GM23338 (cell line): ENCODE data around the gene FAM20C. TPM values are rescaled to one million over a fixed set of nuclear protein-coding genes. Genes with fewer than 3 reads are reported as not detected.

Experiments used
- ATAC-seq: fragments of 200-7000 bp; cut with Tn5 transposase; 3 replicates; pipeline ENCODE4 v1.9.1; 2020
- DNase-seq: peaks from one replicate; pipeline ENCODE4 v3.0.0-alpha.2; 2015; ENCODE audit warnings: low spot score
- H2AFZ ChIP-seq: fragments of 200-600 bp; sonication (generic); 2 replicates; pipeline ENCODE4 v1.8.0; 2016; ENCODE audit warnings: antibody characterized with exemption, mild to moderate bottlenecking, moderate library complexity
- H3F3A ChIP-seq: fragments of 200-600 bp; sonication (generic); replicated peaks from 2 replicates; pipeline ENCODE4 v1.8.0; 2017; ENCODE audit warnings: antibody characterized with exemption, mixed run types, low read depth
- H3K27ac ChIP-seq: fragments of 200-600 bp; sonication (generic); 2 replicates; pipeline ENCODE4 v1.6.1; 2016; ENCODE audit warnings: low read depth
- H3K27me3 ChIP-seq: fragments of 200-600 bp; sonication (generic); 2 replicates; pipeline ENCODE4 v1.8.0; 2016; ENCODE audit warnings: mild to moderate bottlenecking, mixed run types, moderate library complexity; ENCODE audit not compliant: insufficient read depth
- H3K36me3 ChIP-seq: fragments of 200-600 bp; sonication (generic); 2 replicates; pipeline ENCODE4 v1.8.0; 2016; ENCODE audit warnings: mild to moderate bottlenecking; ENCODE audit not compliant: insufficient read depth
- H3K4me1 ChIP-seq: fragments of 200-600 bp; sonication (generic); 2 replicates; pipeline ENCODE4 v1.8.0; 2016; ENCODE audit warnings: mild to moderate bottlenecking, moderate library complexity; ENCODE audit not compliant: insufficient read depth
- H3K4me2 ChIP-seq: fragments of 200-600 bp; sonication (generic); 2 replicates; pipeline ENCODE4 v1.7.1; 2017; ENCODE audit warnings: mixed run types
- H3K4me3 ChIP-seq: fragments of 200-600 bp; sonication (generic); 2 replicates; pipeline ENCODE4 v1.6.1; 2016; ENCODE audit warnings: mixed run types
- H3K79me2 ChIP-seq: fragments of 200-600 bp; sonication (generic); replicated peaks from 2 replicates; pipeline ENCODE4 v1.8.0; 2017; ENCODE audit warnings: mild to moderate bottlenecking; ENCODE audit not compliant: insufficient read depth
- H3K9me2 ChIP-seq: fragments of 200-600 bp; sonication (generic); 2 replicates; pipeline ENCODE4 v1.8.0; 2017; ENCODE audit not compliant: insufficient read depth
- H4K20me1 ChIP-seq: fragments of 200-600 bp; sonication (generic); replicated peaks from 2 replicates; pipeline ENCODE4 v1.8.0; 2017; ENCODE audit warnings: mild to moderate bottlenecking; ENCODE audit not compliant: insufficient read depth
- H3K27ac Mint-ChIP-seq: 2 replicates; pipeline ENCODE4 v1.8.0; 2020; ENCODE audit warnings: inconsistent platforms, mild to moderate bottlenecking, moderate library complexity, mixed read lengths
- H3K27me3 Mint-ChIP-seq: 3 replicates; pipeline ENCODE4 v1.8.0; 2022; ENCODE audit warnings: low read depth, mild to moderate bottlenecking, moderate library complexity, mixed read lengths, inconsistent platforms; ENCODE audit not compliant: insufficient read depth, poor library complexity
- H3K36me3 Mint-ChIP-seq: 3 replicates; pipeline ENCODE4 v1.8.0; 2021; ENCODE audit warnings: low read depth, mild to moderate bottlenecking, inconsistent platforms, moderate library complexity, mixed read lengths
- H3K4me1 Mint-ChIP-seq: 3 replicates; pipeline ENCODE4 v1.8.0; 2020; ENCODE audit warnings: mild to moderate bottlenecking, inconsistent platforms, mixed read lengths
- H3K4me3 Mint-ChIP-seq: 3 replicates; pipeline ENCODE4 v1.8.0; 2021; ENCODE audit warnings: moderate library complexity, mild to moderate bottlenecking, inconsistent platforms, mixed read lengths
- H3K9me3 Mint-ChIP-seq: 3 replicates; pipeline ENCODE4 v1.8.0; 2020; ENCODE audit warnings: moderate library complexity, mild to moderate bottlenecking, inconsistent platforms, mixed read lengths
- CREB1 ChIP-seq: fragments of 250-450 bp; sonication (Bioruptor Pico); IDR thresholded peaks from 2 replicates; pipeline ENCODE4 v1.5.0; 2020; ENCODE audit warnings: low read depth, mild to moderate bottlenecking, moderate library complexity
- ETS1 ChIP-seq: IDR thresholded peaks from 2 replicates; pipeline ENCODE4 v1.6.1; 2016; ENCODE audit warnings: antibody characterized with exemption
- EZH2 ChIP-seq: fragments of 200-600 bp; sonication (generic); IDR thresholded peaks from one replicate; pipeline ENCODE4 v1.8.0; 2017; ENCODE audit warnings: antibody characterized with exemption, mild to moderate bottlenecking, low read depth; ENCODE audit not compliant: unreplicated experiment
- EZH2phosphoT487 ChIP-seq: fragments of 200-600 bp; sonication (generic); IDR thresholded peaks from one replicate; pipeline ENCODE4 v1.8.1; 2018; ENCODE audit warnings: antibody characterized with exemption; ENCODE audit not compliant: unreplicated experiment
- JUNB ChIP-seq: IDR thresholded peaks from one replicate; pipeline ENCODE4 v1.6.1; 2016; ENCODE audit warnings: antibody characterized with exemption; ENCODE audit not compliant: unreplicated experiment
- NANOG ChIP-seq: IDR thresholded peaks from 2 replicates; pipeline ENCODE4 v1.6.1; 2016; ENCODE audit warnings: antibody characterized with exemption, borderline replicate concordance
- ZNF331 ChIP-seq: fragments of 250-450 bp; sonication (Bioruptor Pico); IDR thresholded peaks from 2 replicates; pipeline ENCODE4 v1.5.0; 2020; ENCODE audit warnings: low read depth, mild to moderate bottlenecking, moderate library complexity
- polyA plus RNA-seq: library from polyadenylated mRNA; unstranded; fragments of >200 nt; fragmentation: Nextera tagmentation; extraction: Ambion mirVana; gene quantifications from 2 replicates; pipeline ENCODE4 v1.2.1, GENCODE V29; 2016
- total RNA-seq: library from RNA; depleted of rRNA; stranded (reverse); fragments of >200 nt; shearing (Covaris generic); gene quantifications from 2 replicates; pipeline ENCODE4 v1.2.3, GENCODE V29; 2014
- TF ChIP-seq, protein P1 (sequence below): fragments of 250-450 bp; sonication (Bioruptor Pico); IDR thresholded peaks from 2 replicates; pipeline ENCODE4 v1.5.0; 2020; ENCODE audit warnings: mild to moderate bottlenecking, moderate library complexity
- TF ChIP-seq, protein P2 (sequence below): IDR thresholded peaks from one replicate; pipeline ENCODE4 v1.6.1; 2018; ENCODE audit warnings: antibody characterized with exemption; ENCODE audit not compliant: unreplicated experiment
- TF ChIP-seq, protein P3 (sequence below), 2 experiments: fragments of 200-600 bp in 1 of 2; sonication (generic) in 1 of 2; conservative IDR thresholded peaks; 2 replicates each; pipeline versions ENCODE4 v1.5.1 to v1.6.1; 2016 to 2017; ENCODE audit warnings: antibody characterized with exemption in 2 of 2, low read depth in 2 of 2, mild to moderate bottlenecking in 2 of 2, moderate library complexity in 1 of 2

Gene FAM20C
- total and polyA plus RNA-seq, 2 experiments from 2014 or later = 7.6 to 24.8 TPM

DNA sequence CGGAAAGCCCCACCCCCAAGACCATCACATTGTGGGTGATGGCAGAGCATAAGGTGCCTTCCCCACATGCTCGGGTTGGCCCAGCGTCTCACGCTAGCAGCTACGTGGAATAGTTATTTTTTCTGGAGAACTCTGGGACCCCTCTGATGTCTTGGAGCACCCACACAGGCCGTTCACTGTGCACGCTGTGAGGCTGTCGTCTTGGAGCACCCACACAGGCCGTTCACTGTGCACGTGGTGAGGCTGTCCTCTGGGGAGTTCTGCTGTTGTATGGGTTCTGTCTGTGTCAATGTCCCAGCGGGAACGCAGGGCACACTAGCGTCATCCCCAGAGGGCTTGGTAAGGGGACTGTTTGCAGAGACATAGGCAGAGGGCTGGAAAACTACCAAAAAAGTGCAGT lies 38.8 kb upstream of the FAM20C start (continued):
- no peak for TF ChIP-seq ETS1
- no peak for TF ChIP-seq EZH2
- no peak for TF ChIP-seq NANOG
- no peak for TF ChIP-seq JUNB
- no peak for TF ChIP-seq EZH2phosphoT487
- TF ChIP-seq, protein P1, sequence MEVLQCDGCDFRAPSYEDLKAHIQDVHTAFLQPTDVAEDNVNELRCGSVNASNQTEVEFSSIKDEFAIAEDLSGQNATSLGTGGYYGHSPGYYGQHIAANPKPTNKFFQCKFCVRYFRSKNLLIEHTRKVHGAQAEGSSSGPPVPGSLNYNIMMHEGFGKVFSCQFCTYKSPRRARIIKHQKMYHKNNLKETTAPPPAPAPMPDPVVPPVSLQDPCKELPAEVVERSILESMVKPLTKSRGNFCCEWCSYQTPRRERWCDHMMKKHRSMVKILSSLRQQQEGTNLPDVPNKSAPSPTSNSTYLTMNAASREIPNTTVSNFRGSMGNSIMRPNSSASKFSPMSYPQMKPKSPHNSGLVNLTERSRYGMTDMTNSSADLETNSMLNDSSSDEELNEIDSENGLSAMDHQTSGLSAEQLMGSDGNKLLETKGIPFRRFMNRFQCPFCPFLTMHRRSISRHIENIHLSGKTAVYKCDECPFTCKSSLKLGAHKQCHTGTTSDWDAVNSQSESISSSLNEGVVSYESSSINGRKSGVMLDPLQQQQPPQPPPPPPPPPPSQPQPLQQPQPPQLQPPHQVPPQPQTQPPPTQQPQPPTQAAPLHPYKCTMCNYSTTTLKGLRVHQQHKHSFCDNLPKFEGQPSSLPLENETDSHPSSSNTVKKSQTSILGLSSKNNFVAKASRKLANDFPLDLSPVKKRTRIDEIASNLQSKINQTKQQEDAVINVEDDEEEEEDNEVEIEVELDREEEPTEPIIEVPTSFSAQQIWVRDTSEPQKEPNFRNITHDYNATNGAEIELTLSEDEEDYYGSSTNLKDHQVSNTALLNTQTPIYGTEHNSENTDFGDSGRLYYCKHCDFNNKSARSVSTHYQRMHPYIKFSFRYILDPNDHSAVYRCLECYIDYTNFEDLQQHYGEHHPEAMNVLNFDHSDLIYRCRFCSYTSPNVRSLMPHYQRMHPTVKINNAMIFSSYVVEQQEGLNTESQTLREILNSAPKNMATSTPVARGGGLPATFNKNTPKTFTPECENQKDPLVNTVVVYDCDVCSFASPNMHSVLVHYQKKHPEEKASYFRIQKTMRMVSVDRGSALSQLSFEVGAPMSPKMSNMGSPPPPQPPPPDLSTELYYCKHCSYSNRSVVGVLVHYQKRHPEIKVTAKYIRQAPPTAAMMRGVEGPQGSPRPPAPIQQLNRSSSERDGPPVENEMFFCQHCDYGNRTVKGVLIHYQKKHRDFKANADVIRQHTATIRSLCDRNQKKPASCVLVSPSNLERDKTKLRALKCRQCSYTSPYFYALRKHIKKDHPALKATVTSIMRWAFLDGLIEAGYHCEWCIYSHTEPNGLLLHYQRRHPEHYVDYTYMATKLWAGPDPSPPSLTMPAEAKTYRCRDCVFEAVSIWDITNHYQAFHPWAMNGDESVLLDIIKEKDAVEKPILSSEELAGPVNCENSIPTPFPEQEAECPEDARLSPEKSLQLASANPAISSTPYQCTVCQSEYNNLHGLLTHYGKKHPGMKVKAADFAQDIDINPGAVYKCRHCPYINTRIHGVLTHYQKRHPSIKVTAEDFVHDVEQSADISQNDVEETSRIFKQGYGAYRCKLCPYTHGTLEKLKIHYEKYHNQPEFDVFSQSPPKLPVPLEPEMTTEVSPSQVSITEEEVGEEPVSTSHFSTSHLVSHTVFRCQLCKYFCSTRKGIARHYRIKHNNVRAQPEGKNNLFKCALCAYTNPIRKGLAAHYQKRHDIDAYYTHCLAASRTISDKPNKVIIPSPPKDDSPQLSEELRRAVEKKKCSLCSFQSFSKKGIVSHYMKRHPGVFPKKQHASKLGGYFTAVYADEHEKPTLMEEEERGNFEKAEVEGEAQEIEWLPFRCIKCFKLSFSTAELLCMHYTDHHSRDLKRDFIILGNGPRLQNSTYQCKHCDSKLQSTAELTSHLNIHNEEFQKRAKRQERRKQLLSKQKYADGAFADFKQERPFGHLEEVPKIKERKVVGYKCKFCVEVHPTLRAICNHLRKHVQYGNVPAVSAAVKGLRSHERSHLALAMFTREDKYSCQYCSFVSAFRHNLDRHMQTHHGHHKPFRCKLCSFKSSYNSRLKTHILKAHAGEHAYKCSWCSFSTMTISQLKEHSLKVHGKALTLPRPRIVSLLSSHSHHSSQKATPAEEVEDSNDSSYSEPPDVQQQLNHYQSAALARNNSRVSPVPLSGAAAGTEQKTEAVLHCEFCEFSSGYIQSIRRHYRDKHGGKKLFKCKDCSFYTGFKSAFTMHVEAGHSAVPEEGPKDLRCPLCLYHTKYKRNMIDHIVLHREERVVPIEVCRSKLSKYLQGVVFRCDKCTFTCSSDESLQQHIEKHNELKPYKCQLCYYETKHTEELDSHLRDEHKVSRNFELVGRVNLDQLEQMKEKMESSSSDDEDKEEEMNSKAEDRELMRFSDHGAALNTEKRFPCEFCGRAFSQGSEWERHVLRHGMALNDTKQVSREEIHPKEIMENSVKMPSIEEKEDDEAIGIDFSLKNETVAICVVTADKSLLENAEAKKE (CRISPR knock-in tag) = no peak

DNA sequence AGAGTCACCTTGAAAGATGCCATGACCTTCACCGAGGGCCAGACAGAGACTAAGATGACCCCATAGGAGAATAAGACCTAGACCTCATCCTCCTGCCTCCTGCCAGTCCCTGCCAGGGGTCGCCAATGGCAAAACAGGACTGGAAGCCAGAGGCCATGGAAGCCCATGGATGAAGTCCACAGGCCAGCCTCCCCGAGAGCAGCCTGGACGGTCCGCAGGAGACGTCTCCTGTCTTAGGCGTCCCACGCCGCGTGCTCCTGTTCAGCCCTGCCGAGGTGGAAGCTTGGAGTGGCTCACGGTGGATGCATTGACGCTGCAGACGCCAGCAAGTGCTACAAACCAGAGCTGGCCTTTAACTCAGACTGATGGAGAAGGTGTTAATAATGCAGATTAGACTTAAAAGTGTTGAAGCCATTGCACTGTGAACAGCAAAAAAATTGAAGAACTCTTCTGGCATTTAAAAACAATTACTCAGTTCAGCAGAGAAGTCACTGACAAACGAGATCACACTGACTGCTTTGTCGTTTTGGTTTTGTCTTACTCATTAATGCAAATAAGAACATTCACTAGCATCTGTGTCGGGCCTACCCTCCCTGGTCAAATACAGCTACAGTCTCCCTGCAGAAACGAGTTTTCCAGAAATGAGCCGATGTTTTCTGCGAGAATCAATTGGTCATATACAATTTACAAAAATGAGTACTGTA lies 38.1 kb upstream of the FAM20C start:
- Mint-ChIP-seq H3K27me3 (peaks cover 16% of the 10 kb centered on the region), H3K4me1 (peaks cover 22% of the 10 kb centered on the region), H3K4me3 (no peak overlapping the region), H3K27ac (no peak overlapping the region), H3K9me3 (peaks cover 2% of the 10 kb centered on the region; the same call in 2 of the 3 replicates), H3K36me3 (no peaks in the 10 kb centered on the region; the same call in 2 of the 3 replicates)
- no peaks in the 10 kb centered on the region for H3K9me2 ChIP-seq
- H3F3A ChIP-seq = peaks cover 6% of the 10 kb centered on the region; the same call in 1 of the 2 replicates
- no peaks in the 10 kb centered on the region for H3K27me3 ChIP-seq
- no peak overlapping the region for H3K27ac ChIP-seq
- no peaks in the 10 kb centered on the region for H4K20me1 ChIP-seq
- no peak overlapping the region for H3K4me2 ChIP-seq
- H2AFZ ChIP-seq = no peak overlapping the region
- ATAC-seq = no peak
- no peak for DNase-seq
- H3K79me2 ChIP-seq = no peaks in the 10 kb centered on the region
- no peak overlapping the region for H3K4me3 ChIP-seq
- peaks cover 6% of the 10 kb centered on the region; the same call in 1 of the 2 replicates for H3K4me1 ChIP-seq
- no peaks in the 10 kb centered on the region for H3K36me3 ChIP-seq
- TF ChIP-seq, protein P2, sequence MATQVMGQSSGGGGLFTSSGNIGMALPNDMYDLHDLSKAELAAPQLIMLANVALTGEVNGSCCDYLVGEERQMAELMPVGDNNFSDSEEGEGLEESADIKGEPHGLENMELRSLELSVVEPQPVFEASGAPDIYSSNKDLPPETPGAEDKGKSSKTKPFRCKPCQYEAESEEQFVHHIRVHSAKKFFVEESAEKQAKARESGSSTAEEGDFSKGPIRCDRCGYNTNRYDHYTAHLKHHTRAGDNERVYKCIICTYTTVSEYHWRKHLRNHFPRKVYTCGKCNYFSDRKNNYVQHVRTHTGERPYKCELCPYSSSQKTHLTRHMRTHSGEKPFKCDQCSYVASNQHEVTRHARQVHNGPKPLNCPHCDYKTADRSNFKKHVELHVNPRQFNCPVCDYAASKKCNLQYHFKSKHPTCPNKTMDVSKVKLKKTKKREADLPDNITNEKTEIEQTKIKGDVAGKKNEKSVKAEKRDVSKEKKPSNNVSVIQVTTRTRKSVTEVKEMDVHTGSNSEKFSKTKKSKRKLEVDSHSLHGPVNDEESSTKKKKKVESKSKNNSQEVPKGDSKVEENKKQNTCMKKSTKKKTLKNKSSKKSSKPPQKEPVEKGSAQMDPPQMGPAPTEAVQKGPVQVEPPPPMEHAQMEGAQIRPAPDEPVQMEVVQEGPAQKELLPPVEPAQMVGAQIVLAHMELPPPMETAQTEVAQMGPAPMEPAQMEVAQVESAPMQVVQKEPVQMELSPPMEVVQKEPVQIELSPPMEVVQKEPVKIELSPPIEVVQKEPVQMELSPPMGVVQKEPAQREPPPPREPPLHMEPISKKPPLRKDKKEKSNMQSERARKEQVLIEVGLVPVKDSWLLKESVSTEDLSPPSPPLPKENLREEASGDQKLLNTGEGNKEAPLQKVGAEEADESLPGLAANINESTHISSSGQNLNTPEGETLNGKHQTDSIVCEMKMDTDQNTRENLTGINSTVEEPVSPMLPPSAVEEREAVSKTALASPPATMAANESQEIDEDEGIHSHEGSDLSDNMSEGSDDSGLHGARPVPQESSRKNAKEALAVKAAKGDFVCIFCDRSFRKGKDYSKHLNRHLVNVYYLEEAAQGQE = no peak
- TF ChIP-seq ETS1 (no peak), CREB1 (CRISPR knock-in tag) (no peak), ZNF331 (CRISPR knock-in tag) (no peak), NANOG (no peak)
- TF ChIP-seq, protein P3, sequence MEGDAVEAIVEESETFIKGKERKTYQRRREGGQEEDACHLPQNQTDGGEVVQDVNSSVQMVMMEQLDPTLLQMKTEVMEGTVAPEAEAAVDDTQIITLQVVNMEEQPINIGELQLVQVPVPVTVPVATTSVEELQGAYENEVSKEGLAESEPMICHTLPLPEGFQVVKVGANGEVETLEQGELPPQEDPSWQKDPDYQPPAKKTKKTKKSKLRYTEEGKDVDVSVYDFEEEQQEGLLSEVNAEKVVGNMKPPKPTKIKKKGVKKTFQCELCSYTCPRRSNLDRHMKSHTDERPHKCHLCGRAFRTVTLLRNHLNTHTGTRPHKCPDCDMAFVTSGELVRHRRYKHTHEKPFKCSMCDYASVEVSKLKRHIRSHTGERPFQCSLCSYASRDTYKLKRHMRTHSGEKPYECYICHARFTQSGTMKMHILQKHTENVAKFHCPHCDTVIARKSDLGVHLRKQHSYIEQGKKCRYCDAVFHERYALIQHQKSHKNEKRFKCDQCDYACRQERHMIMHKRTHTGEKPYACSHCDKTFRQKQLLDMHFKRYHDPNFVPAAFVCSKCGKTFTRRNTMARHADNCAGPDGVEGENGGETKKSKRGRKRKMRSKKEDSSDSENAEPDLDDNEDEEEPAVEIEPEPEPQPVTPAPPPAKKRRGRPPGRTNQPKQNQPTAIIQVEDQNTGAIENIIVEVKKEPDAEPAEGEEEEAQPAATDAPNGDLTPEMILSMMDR (conservative IDR thresholded peaks at IDR 0.05; ENCODE audit: low read depth in 2 of 2) = no peak
